HG02623 (cell line): ENCODE measurements around the gene UBAP2.
A peak's percentile ranks its signal among the peaks of the same experiment; 100 is the strongest.
"Not testable (repeated sequence)": the region's sequence is repeated elsewhere in the genome, so short reads cannot be mapped to it uniquely, and the experiment has no call there.

ENCODE experiments used
- ATAC-seq: cut with Tn5 transposase; IDR thresholded peaks from one replicate; pipeline ENCODE4 v1.9.1; 2021; ENCODE audit warnings: moderate library complexity; ENCODE audit not compliant: unreplicated experiment

UBAP2 gene

GRCh38 chr9:34047864-34048726 lies 592 bp downstream of the UBAP2 start:
- ATAC-seq = peak; percentile 21

- ATAC-seq = no peak
Observed at GRCh38 chr9:34046784-34047379, 1.8 kb downstream of the UBAP2 start.

DNA sequence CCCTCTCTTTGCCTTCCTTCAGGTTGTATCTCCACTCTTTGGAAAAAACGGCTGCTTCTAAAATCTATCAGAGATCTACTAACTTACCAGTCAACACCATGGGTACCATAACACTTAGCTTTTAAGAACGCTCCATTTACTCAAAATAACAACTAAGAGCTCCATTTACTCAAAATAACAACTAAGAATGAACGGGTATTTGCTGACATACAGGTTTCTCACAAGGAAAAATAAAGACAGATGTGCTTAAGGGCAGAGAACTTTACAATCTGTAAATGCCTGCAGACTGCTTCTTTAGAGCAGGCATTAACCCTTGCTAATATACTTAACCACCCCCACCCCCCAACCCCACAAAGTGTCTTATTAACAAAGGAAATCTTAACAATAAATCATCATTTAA lies 2.8 kb downstream of the UBAP2 start:
- no peak for ATAC-seq

DNA sequence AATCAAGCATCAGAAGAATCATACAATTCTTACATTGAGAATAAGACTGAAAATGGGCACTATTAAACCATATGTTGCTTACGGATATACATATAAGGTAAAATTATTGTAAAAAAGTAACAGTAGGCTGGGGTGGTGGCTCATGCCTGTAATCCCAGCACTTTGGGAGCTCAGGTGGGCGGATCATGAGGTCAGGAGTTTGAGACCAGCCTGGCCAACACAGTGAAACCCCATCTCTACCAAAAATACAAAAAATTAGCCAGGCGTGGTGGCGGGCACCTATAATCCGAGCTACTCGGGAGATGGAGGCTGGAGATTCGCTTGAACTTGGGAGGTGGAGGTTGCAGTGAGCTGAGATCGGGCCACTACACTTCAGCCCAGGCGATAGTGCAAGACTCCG lies 6.6 kb downstream of the UBAP2 start:
- ATAC-seq = not testable (repeated sequence)

DNA sequence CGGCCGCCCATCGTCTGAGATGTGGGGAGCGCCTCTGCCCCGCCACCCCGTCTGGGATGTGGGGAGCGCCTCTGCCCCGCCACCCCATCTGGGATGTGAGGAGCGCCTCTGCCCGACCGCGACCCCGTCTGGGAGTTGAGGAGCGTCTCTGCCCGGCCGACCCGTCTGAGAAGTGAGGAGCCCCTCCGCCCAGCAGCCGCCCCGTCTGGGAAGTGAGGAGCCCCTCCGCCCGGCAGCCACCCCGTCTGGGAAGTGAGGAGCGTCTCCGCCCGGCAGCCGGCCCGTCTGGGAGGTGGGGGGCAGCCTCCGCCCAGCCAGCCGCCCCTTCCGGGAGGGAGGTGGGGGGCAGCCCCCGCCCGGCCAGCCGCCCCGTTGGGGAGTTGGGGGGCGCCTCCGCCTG lies 9.8 kb downstream of the UBAP2 start:
- ATAC-seq = not testable (repeated sequence)

GRCh38 chr9:34037626-34038025 lies 11.1 kb downstream of the UBAP2 start:
- ATAC-seq = no peak

DNA sequence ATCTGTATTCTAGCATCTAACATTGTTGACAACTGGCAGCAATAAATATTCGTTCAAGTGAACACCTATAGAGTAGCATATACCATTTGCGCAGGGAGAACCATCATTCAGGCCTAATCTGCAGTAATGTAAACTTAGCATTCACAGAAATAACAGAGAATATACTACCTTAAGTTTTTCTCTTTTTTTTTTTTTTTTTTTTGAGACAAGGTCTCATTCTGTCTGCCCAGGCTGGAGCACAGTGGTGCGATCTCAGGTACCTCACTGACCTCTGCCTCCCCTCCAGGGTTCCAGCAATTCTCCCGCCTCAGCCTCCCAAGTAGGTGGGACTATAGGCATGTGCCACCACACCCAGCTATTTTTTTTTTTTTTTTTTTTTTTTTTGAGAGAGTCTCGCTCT lies 12.1 kb downstream of the UBAP2 start:
- ATAC-seq = no peak

- no peak for ATAC-seq
Observed at GRCh38 chr9:34035656-34036055, 13.0 kb downstream of the UBAP2 start.

- no peak for ATAC-seq
Observed at GRCh38 chr9:34034698-34035065, 14.0 kb downstream of the UBAP2 start.

- no peak for ATAC-seq
Observed at GRCh38 chr9:34032631-34033030, 16.1 kb downstream of the UBAP2 start.

GRCh38 chr9:34027845-34028574 lies 20.7 kb downstream of the UBAP2 start:
- ATAC-seq = no peak

DNA sequence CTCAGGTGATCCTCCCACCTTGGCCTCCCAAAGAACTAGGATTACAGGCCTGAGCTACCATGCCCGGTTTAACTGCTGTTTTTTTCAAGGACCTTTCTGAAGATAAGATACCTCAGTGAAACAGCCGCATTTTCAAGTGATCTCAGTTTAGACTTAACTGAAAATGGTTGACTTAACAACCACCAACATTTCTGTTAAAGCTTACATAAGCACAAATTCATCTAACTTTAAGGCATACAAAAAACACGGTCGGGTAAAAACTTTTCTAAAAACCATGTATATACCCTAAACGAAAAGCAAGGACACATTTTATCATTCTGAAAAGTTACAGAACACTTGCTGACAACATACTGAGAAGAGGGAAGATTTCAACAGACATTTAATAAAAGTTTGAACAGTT lies 22.9 kb downstream of the UBAP2 start:
- ATAC-seq = no peak

- ATAC-seq = no peak
Observed at GRCh38 chr9:34025062-34025461, 23.6 kb downstream of the UBAP2 start.

- ATAC-seq = not testable (repeated sequence)
Observed at GRCh38 chr9:34024476-34024875, 24.2 kb downstream of the UBAP2 start.

DNA sequence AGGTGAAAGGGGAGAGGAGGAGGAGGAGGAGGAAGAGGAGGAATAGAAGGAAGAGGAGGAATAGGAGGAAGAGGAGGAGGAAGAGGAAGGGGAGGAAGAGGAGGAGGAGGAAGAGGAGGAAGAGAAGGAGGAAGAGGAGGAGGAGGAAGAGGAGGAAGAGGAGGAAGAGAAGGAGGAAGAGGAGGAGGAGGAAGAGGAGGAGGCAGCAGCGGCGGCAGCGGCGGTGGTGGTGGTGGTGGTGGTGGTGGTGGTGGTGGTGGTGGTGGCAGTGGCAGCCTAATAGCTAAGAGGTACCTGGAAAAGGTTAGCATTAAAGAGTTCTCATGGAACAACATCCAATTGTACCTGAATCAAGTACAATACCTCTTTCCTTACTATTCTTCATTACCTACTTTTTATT lies 32.5 kb downstream of the UBAP2 start:
- ATAC-seq = no peak

GRCh38 chr9:34010979-34011378 lies 37.7 kb downstream of the UBAP2 start:
- ATAC-seq = no peak

DNA sequence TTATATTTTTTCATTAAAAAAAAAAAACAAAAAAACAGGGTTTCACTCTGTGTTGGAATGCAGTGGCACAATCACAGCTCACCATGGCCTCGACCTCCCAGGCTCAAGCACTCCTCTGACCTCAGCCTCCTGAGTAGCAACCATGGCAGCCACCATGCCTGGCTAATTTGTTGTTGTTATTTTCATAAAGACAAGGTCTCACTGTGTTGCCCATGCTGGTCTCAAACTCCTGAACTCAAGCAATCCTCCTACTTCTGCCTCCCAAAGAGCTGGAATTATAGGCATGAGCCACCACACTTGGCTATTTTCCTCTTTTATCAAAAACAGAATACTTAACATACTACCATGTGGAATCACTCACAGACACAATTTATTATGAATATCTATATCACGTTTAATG lies 46.7 kb downstream of the UBAP2 start:
- no peak for ATAC-seq

GRCh38 chr9:34001298-34001697 lies 47.4 kb downstream of the UBAP2 start:
- no peak for ATAC-seq

GRCh38 chr9:33995449-33995848 lies 53.2 kb downstream of the UBAP2 start:
- ATAC-seq = no peak

DNA sequence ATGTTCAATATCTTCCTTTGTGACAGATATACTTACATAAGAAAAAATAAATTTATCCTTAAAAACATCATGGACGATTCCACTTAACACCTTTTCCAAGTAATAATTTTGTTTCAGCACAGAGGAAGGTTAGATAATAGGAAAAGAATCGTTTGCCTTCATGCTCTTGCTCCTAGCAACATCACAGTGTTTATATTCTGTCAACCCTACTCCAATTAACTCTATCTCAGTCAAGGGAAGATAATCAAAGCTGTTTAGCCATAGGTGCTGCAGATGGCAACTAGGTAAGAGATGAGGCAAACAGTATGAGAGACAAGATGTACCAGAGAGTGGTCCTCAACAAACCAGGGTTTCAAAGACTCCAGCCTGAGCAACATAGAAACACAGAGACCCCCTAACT lies 55.6 kb downstream of the UBAP2 start:
- no peak for ATAC-seq

- no peak for ATAC-seq
Observed at GRCh38 chr9:33992632-33993031, 56.1 kb downstream of the UBAP2 start.
